Measurements from ENCODE around the gene VPS72.
"Not testable (repeated sequence)": the region's sequence is repeated elsewhere in the genome, so short reads cannot be mapped to it uniquely, and the experiment has no call there.

VPS72 gene

GRCh38 chr1:151189637-151190445 lies at the start of gene VPS72:
TSS of gene VPS72 (minus strand) at chr1:151190197. CDS start at chr1:151190121, 76 bp downstream.
- peak; percentile 80 for DNase-seq (ENCODE audit: low read depth, low spot score)

DNA sequence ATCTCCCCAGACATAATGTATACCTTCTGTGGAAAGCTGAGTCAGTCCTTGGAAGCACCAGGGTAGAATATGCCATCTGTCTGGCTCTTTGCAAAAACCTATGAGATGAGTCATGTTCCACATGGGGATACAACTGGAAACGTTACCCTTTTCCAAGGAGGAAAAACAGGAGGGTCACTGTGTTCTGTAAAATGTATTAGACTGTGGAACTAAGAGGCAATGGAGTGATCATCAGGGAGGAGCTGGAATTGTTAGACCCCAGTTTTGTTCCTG lies 48.4 kb upstream of the VPS72 start:
- DNase-seq (ENCODE audit: low read depth, low spot score): no peak

DNA sequence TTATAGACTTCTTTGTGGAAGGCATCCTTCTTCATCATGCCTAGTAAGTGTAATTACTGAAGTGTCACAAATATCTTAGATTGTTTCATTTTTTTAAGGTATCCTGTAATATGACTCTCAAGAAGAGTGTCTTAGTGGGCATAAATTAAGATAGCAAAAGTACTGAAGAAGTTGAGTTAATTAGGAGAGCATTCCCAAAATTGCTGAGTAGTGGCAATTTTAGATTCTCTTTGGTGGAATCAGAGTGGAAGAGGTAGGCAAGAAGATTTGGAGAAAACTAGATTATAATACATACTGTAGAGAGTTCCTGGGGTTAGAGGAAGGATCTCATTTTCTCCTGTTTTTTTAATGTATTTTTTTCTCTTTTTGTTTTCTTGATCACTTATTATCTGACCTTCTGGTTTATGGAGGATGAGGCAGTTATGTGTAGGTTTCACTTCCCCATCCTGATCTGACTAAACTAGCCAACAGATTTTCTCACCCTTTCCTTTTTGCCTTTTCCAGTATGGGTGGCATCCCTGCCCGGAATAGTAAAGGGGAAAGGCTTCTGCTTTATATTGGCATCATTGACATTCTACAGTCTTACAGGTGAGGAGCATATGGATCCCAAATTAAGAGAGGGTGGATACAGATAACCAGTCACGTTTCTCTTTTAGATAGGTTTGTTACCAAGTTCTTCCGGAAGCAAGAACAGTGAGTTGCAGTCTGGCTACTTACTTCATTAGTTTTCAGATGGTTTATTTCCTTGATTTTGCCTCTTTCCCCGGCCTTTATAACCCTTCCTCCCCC lies 47.9 kb upstream of the VPS72 start:
- DNase-seq (ENCODE audit: low read depth, low spot score): no peak

DNA sequence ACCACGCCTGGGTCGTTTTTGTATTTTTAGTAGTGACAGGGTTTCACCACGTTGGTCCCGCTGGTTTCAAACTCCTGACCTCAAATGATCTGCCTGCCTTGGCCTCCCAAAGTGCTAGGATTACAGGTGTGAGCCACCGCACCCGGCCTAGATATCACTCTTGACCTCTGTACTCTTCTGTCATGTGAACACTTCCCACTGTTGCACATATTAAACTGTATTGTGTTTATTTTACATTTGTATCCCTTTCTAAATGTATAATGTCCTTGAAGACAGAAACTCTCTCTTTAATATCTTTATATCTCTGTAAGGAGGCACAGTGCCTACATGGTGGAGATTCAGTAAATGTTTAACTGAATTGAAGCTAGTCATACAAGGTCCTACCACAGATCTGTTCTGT lies 45.2 kb upstream of the VPS72 start:
- no peak for DNase-seq (ENCODE audit: low read depth, low spot score)

DNA sequence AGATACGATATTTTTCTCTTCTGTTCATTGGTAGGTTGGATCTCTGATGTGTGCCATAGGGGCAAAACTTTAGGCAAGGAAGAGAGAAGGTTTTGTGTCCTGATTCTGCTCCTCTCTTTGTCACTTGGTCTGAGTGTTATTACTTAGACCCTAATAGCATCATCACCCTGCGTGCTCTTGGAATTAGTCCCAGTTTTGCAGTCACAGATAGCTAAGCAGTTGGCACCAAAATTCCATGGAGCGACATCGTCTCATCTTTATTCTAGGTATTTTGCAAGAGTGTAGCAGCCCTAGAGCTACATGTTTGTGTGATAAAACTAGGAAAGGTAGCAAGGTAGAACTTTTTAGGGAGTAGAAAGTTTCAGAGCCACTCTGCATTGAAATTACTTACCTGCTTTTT lies 32.1 kb upstream of the VPS72 start:
- DNase-seq (ENCODE audit: low read depth, low spot score): no peak

GRCh38 chr1:151221616-151222015 lies 31.6 kb upstream of the VPS72 start:
- no peak for DNase-seq (ENCODE audit: low read depth, low spot score)

- no peak for DNase-seq (ENCODE audit: low read depth, low spot score)
These were observed 23.6 kb upstream of the VPS72 start for GRCh38 chr1:151213560-151213959.

- no peak for DNase-seq (ENCODE audit: low read depth, low spot score)
These were observed 22.1 kb upstream of the VPS72 start for GRCh38 chr1:151211972-151212705.

DNA sequence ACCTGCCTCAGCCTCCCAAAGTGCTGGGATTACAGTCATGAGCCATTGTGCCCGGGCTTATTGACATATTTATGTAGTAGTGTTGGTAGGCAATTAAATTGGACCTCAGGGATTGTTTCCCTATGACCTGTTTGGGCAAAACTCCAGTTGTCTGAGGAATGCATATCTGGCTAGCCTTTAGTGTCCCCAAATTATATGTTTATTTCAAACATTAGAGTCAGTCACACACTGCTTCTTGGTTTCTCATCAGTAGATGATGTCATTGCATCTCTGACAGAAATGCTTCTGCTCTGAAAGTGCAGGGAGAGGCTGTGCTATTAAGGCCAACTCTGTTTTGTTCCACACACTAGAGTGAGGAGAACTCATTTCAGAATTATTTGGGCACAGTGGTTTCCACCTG lies 20.8 kb upstream of the VPS72 start:
- no peak for DNase-seq (ENCODE audit: low read depth, low spot score)

GRCh38 chr1:151205381-151205965 lies 15.5 kb upstream of the VPS72 start:
- DNase-seq (ENCODE audit: low read depth, low spot score): not testable (repeated sequence)

- no peak for DNase-seq (ENCODE audit: low read depth, low spot score)
These were observed 10.0 kb upstream of the VPS72 start for GRCh38 chr1:151199873-151200581.

DNA sequence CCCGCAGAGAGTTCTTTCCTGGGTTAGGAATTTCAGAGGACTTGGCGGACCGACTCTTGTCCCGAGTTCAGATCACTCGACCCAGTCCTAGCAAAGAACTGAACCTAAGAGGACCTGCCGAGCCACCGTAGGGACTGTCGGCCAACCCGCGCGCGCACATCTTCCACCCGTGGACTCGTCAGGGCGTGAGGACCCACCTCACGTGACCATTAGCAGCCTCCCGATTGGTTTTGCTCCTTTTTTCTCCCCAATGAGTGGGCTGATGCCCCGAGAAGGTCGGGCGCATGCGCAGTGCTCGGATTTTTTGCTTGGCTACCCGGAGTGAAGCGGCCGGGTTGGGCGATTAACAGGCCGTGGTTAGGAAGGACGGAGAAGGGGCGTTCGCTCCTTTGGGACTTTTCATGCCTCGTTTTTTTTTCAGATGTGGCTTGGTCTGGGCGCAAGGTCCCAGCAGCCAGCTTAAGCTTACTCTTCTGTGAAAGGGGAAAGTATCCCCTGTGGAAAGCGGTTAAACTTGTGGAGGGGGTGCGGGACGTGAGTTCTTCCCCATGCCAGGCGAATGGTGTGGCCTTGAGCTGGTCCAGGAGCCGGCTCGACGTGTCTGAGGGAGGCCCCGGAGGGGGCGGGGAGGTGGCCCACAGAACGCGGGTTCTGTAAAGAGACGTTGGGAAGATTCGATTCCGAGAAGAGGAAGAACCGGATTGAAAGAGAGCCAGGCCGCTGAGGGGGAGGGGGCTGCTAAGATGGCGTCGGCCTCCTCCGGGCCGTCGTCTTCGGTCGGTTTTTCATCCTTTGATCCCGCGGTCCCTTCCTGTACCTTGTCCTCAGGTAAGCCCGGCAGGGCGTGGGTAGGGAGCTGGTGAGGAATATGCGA lies 8.5 kb upstream of the VPS72 start, which contains the start of gene PIP5K1A:
Gene PIP5K1A (plus strand): TSS at position 299 of the 874 bp plus-strand sequence. CDS start 445 bp downstream, at position 744.
- DNase-seq (ENCODE audit: low read depth, low spot score): peak; percentile 79

DNA sequence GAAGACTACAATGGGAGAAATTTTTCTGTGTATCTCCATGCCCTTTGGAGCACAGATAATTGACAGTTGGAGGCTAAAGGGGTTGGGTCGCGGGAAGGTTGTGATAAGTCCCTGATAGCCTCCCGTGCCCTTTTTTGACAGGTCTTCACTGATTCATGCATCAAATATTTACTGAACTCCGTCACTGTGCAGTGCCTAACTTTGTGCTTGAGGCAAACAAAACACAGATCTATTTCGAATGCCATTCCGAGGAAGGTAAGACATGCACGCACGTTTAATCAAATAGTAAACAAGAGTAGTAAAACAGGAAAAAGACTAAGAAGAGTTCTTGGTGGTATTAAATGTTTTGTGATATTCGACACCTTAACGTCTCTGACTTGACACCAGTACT lies 7.9 kb upstream of the VPS72 start:
- DNase-seq (ENCODE audit: low read depth, low spot score): no peak

DNA sequence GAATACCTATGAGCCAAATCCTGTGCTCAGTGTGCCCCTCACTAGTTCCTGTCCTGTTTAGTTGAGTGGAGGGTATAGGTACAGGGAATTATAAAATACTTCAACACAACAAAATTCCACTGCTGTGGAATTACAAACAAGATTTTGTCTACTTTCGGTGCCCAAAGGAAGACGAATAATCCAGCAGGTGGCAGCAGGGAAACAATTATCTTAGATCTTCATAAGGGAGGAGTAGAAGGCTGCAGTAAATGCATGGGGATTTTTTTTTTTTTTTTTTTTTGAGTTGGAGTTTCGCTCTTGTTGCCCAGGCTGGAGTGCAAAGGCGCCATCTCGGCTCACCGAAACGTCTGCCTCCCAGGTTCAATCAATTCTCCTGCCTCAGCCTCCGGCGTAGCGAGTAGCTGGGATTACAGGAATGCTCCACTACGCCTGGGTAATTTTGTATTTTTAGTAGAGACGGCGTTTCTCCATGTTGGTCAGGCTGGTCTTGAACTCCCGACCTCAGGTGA lies 6.3 kb upstream of the VPS72 start:
- no peak for DNase-seq (ENCODE audit: low read depth, low spot score)

DNA sequence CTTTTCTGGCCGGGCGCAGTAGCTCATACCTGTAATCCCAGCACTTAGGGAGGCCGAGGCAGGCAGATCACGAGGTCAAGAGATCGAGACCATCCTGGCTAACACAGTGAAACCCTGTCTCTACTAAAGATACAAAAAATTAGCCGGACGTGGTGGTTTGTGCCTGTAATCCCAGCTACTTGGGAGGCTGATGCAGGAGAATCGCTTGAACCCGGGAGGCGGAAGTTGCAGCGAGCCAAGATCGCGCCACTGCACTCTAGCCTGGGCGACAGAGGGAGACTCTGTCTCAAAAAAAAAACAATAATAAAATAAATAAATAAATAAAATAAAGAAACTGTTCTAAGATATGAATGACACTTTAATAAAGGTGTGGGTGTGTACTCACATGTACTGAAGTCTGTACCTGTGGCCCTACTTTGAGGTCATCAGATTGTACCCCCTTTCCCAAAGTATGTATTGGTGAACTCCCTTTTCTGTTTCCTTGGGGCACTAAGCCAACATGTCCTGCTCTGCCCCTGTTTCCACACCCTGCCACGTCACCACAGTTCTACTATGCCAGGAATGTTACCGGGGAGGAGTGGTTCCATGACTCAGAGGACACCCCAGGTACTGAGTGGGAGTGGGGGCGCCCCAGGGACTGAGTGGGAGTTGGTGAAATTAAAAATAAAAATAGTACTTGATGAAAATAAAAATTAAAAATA lies 5.0 kb upstream of the VPS72 start:
- not testable (repeated sequence) for DNase-seq (ENCODE audit: low read depth, low spot score)

DNA sequence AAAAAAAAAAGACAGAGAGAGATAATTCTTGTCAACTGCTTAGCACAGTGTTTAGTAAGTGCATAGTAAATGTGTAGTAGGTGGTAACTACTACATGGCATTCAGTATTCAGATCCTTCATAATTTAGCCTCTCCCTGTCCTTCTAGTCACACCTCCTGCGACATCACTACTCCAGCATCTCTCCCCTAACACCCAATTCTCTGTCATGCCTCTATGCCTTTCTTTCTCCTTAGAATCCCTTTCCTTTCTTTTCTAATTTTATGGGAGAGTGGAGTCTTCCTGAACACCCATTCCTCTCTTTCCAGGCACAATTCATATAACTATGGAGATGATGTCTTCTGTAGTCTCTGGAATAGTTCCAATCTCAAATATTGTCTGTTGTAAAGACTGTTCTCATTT lies 3.9 kb upstream of the VPS72 start:
- DNase-seq (ENCODE audit: low read depth, low spot score): no peak

GRCh38 chr1:151193304-151193703 lies 3.3 kb upstream of the VPS72 start:
- DNase-seq (ENCODE audit: low read depth, low spot score): no peak

- DNase-seq (ENCODE audit: low read depth, low spot score): no peak
These were observed 2.0 kb upstream of the VPS72 start for GRCh38 chr1:151192047-151192446.

DNA sequence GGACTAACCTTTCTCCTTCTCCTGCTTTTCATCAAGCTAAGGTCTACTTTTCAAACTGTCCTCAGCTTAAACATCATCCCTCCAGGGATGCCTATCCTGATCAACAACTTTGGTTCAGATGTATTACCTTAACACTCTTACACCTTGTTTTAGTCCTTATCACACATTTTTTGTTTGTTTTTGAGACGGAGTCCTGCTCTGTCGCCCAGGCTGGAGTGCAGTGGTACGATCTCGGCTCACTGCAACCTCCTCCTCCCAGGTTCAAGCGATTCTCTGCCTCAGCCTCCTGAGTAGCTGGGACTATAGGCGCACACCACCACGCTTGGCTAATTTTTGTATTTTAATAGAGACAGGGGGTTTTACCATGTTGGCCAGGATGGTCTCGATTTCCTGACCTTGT lies 1.3 kb downstream of the VPS72 start:
- DNase-seq (ENCODE audit: low read depth, low spot score): not testable (repeated sequence)

GRCh38 chr1:151187205-151187604 lies 2.8 kb downstream of the VPS72 start:
- no peak for DNase-seq (ENCODE audit: low read depth, low spot score)
